RWPE2 (cell line): ENCODE measurements around the gene PGA4.

Experiments used
- ATAC-seq: fragments of 200-7000 bp; cut with Tn5 transposase; 3 replicates; pipeline ENCODE4 v1.9.1; 2021; ENCODE audit warnings: low read depth
- DNase-seq: peaks from one replicate; pipeline ENCODE4 v3.0.0-alpha.2; 2020; ENCODE audit warnings: low spot score
- H3K27ac ChIP-seq: fragments of 450-650 bp; 2 replicates; pipeline ENCODE4 v1.5.1; 2017; ENCODE audit warnings: mild to moderate bottlenecking; ENCODE audit not compliant: poor library complexity, severe bottlenecking
- H3K27me3 ChIP-seq: fragments of 250-450 bp; sonication (Bioruptor Pico); 2 replicates; pipeline ENCODE4 v1.5.1; 2021; ENCODE audit warnings: mild to moderate bottlenecking, moderate library complexity; ENCODE audit not compliant: insufficient read depth, poor library complexity, severe bottlenecking
- H3K36me3 ChIP-seq: fragments of 250-450 bp; sonication (Bioruptor Pico); 2 replicates; pipeline ENCODE4 v1.5.1; 2020; ENCODE audit warnings: low read depth, mild to moderate bottlenecking, moderate library complexity
- H3K4me1 ChIP-seq: fragments of 250-450 bp; sonication (Bioruptor Pico); 2 replicates; pipeline ENCODE4 v1.5.1; 2021; ENCODE audit warnings: mild to moderate bottlenecking, moderate library complexity; ENCODE audit not compliant: insufficient read depth, poor library complexity, severe bottlenecking
- H3K4me3 ChIP-seq: fragments of 250-450 bp; sonication (Bioruptor Pico); 2 replicates; pipeline ENCODE4 v1.5.1; 2021; ENCODE audit warnings: mild to moderate bottlenecking, moderate library complexity; ENCODE audit not compliant: severe bottlenecking
- H3K9me3 ChIP-seq: fragments of 250-450 bp; sonication (Bioruptor Pico); 2 replicates; pipeline ENCODE4 v1.5.1; 2021; ENCODE audit warnings: mild to moderate bottlenecking, moderate library complexity; ENCODE audit not compliant: severe bottlenecking
- CTCF ChIP-seq: fragments of 450-650 bp; IDR thresholded peaks from one replicate; pipeline ENCODE4 v1.5.1; 2017; ENCODE audit warnings: mild to moderate bottlenecking, moderate library complexity; ENCODE audit not compliant: poor library complexity, severe bottlenecking

PGA4 gene

GRCh38 chr11:61254403-61255025 lies 32.4 kb downstream of the PGA4 start:
- DNase-seq (peak; percentile 57), ATAC-seq (peak; percentile 87)
- Histone ChIP-seq H3K4me3 (no peak overlapping the region), H3K36me3 (no peaks in the 10 kb centered on the region), H3K27ac (no peak overlapping the region), H3K4me1 (no peaks in the 10 kb centered on the region), H3K27me3 (no peaks in the 10 kb centered on the region), H3K9me3 (no peaks in the 10 kb centered on the region)
- peak; percentile 87 for TF ChIP-seq CTCF

DNA sequence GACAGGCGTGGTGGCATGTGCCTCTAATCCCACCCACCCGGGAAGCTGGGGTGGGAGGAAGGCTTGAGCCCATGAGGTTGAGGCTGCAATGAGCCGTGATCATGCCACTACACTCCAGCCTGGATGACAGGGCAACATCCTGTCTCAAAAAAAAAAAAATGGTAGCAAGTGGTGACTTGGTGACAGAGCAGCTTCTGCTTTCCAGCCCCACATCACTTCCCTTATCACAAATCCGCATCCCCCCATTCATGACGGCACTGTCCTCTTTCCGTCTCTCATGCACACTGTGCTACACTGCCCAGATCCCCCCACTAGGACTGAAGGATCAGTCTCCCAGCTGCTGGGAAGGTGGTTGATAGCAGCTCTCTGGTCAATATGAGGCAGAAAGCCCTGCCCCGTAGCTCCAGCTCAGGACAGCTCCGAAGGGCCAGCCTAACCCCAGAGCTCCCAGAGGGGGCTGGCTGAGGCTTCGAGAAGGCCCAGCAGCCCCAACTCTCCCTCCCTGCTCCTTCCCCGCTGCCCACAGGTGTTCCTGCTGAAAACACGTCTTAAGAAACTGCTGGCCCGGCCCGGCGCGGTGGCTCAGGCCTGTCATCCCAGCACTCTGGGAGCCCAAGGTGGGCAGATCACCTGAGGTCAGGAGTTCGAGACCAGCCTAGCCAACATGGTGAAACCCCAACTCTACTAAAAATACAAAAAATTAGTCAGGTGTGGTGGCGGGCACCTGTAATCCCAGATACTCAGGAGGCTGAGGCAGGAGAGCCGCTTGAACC lies 34.7 kb downstream of the PGA4 start:
- TF ChIP-seq CTCF: no peak
- Histone ChIP-seq H3K36me3 (no peaks in the 10 kb centered on the region), H3K4me3 (no peak overlapping the region), H3K9me3 (no peaks in the 10 kb centered on the region), H3K4me1 (no peaks in the 10 kb centered on the region), H3K27me3 (no peaks in the 10 kb centered on the region), H3K27ac (no peak overlapping the region)
- no peak for ATAC-seq
- no peak for DNase-seq

GRCh38 chr11:61258546-61258945 lies 36.4 kb downstream of the PGA4 start:
- H3K27me3 ChIP-seq: no peaks in the 10 kb centered on the region
- H3K9me3 ChIP-seq: no peaks in the 10 kb centered on the region
- H3K4me3 ChIP-seq: no peak overlapping the region
- TF ChIP-seq CTCF: no peak
- H3K36me3 ChIP-seq: no peaks in the 10 kb centered on the region
- H3K4me1 ChIP-seq: no peaks in the 10 kb centered on the region
- ATAC-seq (no peak), DNase-seq (no peak)
- H3K27ac ChIP-seq: no peak overlapping the region

DNA sequence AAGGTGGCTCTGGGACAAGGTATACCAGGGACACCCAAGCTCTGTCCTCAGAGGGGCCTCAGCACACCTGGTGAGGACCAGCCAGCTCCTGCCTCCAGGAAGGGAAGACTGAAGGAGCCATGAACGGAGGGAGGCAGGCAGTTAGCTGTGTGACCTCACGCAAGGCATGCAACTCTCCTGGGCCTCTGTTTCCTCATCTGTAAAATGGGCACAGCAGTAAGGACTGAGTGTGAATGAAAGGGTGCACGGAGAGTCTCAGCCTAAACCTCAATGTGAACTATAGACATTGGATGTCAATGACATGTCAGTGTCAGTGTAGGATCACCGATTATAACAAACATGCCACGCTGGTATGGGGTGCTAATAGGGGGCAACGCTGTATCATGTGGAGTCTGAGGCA lies 37.2 kb downstream of the PGA4 start:
- Histone ChIP-seq H3K9me3 (no peaks in the 10 kb centered on the region), H3K4me3 (no peak overlapping the region), H3K27ac (no peak overlapping the region), H3K27me3 (no peaks in the 10 kb centered on the region), H3K36me3 (no peaks in the 10 kb centered on the region), H3K4me1 (no peaks in the 10 kb centered on the region)
- DNase-seq (no peak), ATAC-seq (no peak)
- no peak for TF ChIP-seq CTCF

- no peaks in the 10 kb centered on the region for H3K4me1 ChIP-seq
- no peak for ATAC-seq
Observed at GRCh38 chr11:61264371-61264770, 42.2 kb downstream of the PGA4 start.

More at GRCh38 chr11:61264371-61264770, 42.2 kb downstream of the PGA4 start:
- Histone ChIP-seq H3K4me3 (no peak overlapping the region), H3K9me3 (no peaks in the 10 kb centered on the region), H3K36me3 (no peaks in the 10 kb centered on the region), H3K27ac (no peak overlapping the region), H3K27me3 (no peaks in the 10 kb centered on the region)
- no peak for TF ChIP-seq CTCF
- DNase-seq: no peak
